Neuron (in vitro differentiated cells): Measurements from ENCODE around the gene GNPNAT1.
"Not testable (repeated sequence)": the region's sequence is repeated elsewhere in the genome, so short reads cannot be mapped to it uniquely, and the experiment has no call there.

ENCODE experiments used
- H2AFZ ChIP-seq: one replicate; pipeline ENCODE4 v1.6.1; 2013; ENCODE audit warnings: low read depth, mild to moderate bottlenecking, inconsistent platforms, low read length, moderate library complexity
- H3K27me3 ChIP-seq: one replicate; pipeline ENCODE4 v1.6.1; 2013; ENCODE audit warnings: low read length; ENCODE audit not compliant: insufficient read depth
- H3K36me3 ChIP-seq: one replicate; pipeline ENCODE4 v1.6.1; 2013; ENCODE audit warnings: low read length; ENCODE audit not compliant: insufficient read depth
- H3K4me1 ChIP-seq: one replicate; pipeline ENCODE4 v1.6.1; 2013; ENCODE audit warnings: low read length; ENCODE audit not compliant: insufficient read depth
- H3K4me3 ChIP-seq: 2 replicates; pipeline ENCODE4 v1.5.1; 2013; ENCODE audit warnings: mild to moderate bottlenecking, low read length, moderate library complexity
- H3K9me3 ChIP-seq: one replicate; pipeline ENCODE4 v1.6.1; 2013; ENCODE audit warnings: low read length

GNPNAT1 gene

DNA sequence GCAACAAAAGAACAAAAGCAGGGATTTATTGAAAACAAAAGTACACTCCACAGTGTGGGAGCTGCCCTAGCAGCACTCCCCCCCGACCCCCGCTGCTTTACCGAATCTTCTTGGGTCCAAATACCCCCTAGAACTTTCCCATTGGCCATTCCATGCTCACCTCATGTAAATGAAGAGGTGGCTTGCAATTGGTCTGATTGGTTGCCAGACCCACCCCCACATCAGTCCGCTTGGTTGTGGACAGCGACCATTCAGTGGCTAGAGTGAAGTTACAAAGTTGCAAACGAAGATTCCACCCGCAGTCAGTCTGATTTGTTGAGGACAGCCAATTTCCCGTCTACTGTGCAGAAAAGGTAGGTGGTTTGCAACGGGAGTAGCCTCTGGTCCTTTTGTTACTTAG, 57.6 kb downstream of the GNPNAT1 start:
- Histone ChIP-seq H3K36me3 (peaks cover 15% of the 10 kb centered on the region), H3K4me3 (no peak overlapping the region), H2AFZ (no peak overlapping the region)

DNA sequence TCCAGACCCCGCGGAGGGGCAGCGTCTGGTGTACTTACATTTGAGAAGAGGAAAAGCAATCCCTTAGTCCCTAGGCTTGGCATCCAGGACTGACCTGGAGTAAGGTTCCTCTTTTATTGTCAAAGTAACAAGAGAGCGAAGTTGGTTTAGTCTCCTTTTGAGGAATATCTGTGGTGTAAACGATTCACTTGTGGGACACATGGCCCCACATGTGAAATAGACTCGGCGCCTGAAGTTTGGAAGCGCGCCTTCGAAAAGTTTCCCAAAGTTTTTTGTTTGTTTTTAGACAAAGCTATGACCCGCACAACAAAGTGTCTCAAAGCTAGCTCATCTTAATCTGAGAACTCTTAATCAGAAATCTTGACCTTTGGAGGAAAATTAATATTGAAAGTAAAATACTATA, 60.7 kb downstream of the GNPNAT1 start:
- Histone ChIP-seq H3K4me1 (peaks cover 7% of the 10 kb centered on the region), H3K27me3 (no peaks in the 10 kb centered on the region), H3K36me3 (peaks cover 32% of the 10 kb centered on the region), H3K4me3 (peak overlapping the region; percentile 82), H2AFZ (peak overlapping the region; percentile 85), H3K9me3 (peaks cover 4% of the 10 kb centered on the region)

More for the DNA sequence above, 57.6 kb downstream of the GNPNAT1 start:
- H3K9me3 ChIP-seq: peaks cover 4% of the 10 kb centered on the region
- peaks cover 7% of the 10 kb centered on the region for H3K4me1 ChIP-seq
- no peaks in the 10 kb centered on the region for H3K27me3 ChIP-seq

DNA sequence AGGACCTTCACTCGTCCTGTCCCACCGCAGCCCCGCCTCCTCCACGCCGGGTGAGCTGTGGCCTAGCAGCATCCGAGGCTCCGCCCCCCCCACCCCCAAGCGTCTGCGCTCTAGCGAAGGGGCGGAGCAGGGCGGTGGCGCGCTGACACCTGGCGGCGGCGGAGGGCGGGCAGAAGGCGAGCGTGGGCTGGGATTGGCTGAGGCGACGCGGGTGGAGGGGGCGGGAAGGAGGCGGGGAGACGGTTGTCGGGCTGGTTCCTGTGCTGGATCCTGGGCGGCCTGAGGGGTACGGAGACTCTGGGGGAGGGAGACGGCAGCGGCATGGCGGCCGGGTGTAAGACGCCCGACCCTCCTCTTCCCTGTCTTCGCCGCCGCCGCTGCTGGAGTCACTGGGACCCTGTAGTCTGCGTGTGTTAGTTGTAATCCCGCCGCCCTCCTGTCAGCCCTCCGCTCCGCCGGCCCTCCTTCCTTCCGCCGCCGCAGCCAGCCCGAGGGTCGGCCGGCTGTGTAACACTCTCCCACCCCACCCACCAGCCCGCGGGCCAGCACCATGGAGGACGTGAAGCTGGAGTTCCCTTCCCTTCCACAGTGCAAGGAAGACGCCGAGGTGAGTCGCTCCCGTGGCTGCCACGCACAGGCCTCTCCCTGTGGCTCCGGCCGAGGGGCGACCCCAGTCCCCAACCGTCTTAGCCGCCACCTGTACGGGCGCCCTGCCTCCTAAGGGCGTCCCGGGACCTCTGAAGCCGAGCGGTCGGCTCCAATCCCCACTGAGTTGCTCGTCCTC, 61.3 kb downstream of the GNPNAT1 start, which contains the start of gene STYX:
Gene STYX, plus strand, starts transcription at position 242 of the 784 bp plus-strand sequence. Its CDS starts 309 bp downstream, at position 551.
- H3K27me3 ChIP-seq: no peaks in the 10 kb centered on the region
- peaks cover 4% of the 10 kb centered on the region for H3K9me3 ChIP-seq
- peaks cover 38% of the 10 kb centered on the region for H3K36me3 ChIP-seq
- H2AFZ ChIP-seq: peak within 1 kb of the TSS; percentile 85
- peak within 1 kb of the TSS; percentile 82 for H3K4me3 ChIP-seq
- H3K4me1 ChIP-seq: peaks cover 7% of the 10 kb centered on the region

DNA sequence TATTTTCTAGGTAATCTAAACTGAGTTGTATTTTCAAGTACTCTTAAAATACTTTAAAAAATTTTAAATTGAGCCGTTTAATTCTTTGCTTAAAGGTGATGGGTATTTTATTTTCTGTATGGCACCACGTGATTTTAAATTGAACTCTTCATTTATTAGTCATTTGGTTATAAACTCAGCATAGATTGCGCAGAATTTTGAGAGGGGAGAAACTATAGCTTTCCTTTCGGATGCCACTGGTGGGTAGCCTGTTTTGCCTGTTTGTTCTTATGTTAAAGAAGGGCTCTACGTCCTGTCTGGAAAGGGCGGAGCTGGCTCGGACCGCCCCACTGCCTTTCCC, 61.9 kb downstream of the GNPNAT1 start:
- Histone ChIP-seq H3K27me3 (no peaks in the 10 kb centered on the region), H2AFZ (no peak overlapping the region), H3K36me3 (peaks cover 43% of the 10 kb centered on the region), H3K9me3 (peaks cover 4% of the 10 kb centered on the region), H3K4me1 (peaks cover 7% of the 10 kb centered on the region), H3K4me3 (peak overlapping the region; percentile 35)

DNA sequence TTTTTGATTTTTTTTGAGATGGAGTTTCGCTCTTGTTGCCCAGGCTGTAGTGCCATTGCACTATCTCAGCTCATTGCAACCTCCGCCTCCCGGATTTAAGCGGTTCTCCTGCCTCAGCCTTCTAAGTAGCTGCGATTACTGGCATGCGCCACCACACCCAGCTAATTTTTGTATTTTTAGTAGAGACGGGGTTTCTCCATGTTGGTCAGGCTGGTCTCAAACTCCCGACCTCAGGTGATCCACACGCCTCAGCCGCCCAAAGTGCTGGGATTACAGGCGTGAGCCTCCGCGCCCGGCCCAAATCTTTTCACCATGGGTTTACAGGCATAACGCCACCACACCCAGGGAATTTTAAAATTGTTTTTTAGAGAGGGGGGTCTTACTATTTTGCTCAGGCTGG, 62.4 kb downstream of the GNPNAT1 start:
- H3K27me3 ChIP-seq, H3K4me3 ChIP-seq, H3K9me3 ChIP-seq, H3K4me1 ChIP-seq, H2AFZ ChIP-seq: not testable (repeated sequence)
- peaks cover 45% of the 10 kb centered on the region for H3K36me3 ChIP-seq

DNA sequence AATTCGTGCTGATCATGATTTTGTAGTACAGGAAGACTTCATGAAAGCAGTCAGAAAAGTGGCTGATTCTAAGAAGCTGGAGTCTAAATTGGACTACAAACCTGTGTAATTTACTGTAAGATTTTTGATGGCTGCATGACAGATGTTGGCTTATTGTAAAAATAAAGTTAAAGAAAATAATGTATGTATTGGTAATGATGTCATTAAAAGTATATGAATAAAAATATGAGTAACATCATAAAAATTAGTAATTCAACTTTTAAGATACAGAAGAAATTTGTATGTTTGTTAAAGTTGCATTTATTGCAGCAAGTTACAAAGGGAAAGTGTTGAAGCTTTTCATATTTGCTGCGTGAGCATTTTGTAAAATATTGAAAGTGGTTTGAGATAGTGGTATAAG, 63.9 kb downstream of the GNPNAT1 start:
- not testable (repeated sequence) for H2AFZ ChIP-seq, H3K4me1 ChIP-seq, H3K4me3 ChIP-seq, H3K27me3 ChIP-seq, H3K9me3 ChIP-seq
- peaks cover 55% of the 10 kb centered on the region for H3K36me3 ChIP-seq
